GM18870 (cell line): ENCODE results near the gene NATD1.
"Not testable (repeated sequence)": the region's sequence is repeated elsewhere in the genome, so short reads cannot be mapped to it uniquely, and the experiment has no call there.

Experiments
- ATAC-seq: cut with Tn5 transposase; IDR thresholded peaks from one replicate; pipeline ENCODE4 v1.9.1; 2021; ENCODE audit warnings: moderate library complexity; ENCODE audit not compliant: unreplicated experiment

Gene NATD1

GRCh38 chr17:21194703-21195102 lies 58.5 kb downstream of the NATD1 start:
- ATAC-seq = no peak

DNA sequence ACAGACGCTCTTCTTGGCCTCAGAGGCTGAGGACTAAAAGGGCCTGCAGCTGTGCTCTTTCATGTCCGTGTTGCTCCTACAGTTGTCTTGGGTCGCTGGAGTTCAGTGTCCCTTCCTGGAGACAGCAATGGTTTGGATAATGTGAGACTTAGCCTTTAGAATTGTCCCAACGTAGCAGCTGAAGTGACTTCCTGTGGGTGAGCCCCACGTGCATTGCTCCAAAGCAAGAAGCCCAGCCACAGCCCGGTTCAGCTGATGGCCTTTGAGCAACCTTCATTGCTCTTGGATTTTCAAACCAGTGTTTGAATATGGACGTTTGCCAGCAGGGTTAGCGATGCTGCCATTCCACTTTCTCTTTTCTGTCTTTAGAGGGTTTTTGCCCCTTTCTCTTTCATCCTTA lies 59.0 kb downstream of the NATD1 start:
- no peak for ATAC-seq

- ATAC-seq = no peak
These were observed 60.2 kb downstream of the NATD1 start for GRCh38 chr17:21193031-21193430.

DNA sequence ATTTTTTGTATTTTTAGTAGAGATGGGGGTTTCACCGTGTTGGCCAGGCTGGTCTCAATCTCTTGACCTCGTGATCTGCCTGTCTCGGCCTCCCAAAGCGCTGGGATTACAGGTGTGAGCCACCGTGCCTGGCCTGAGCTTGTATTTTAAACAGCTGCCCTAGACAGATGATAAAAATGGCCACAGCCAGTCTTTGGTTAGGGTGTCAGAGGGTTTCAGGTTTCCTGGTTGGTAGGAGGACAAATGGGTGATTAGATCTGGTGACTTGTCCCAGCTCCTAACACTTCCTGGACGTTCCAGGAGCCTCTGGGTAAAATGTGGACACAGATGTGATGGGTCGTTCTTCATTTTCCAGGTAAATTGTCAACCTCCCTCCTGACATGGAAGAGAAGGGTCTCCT lies 60.8 kb downstream of the NATD1 start:
- ATAC-seq = not testable (repeated sequence)

- no peak for ATAC-seq
These were observed 61.5 kb downstream of the NATD1 start for GRCh38 chr17:21191698-21192097.

GRCh38 chr17:21190078-21190477 lies 63.1 kb downstream of the NATD1 start:
- ATAC-seq = no peak

DNA sequence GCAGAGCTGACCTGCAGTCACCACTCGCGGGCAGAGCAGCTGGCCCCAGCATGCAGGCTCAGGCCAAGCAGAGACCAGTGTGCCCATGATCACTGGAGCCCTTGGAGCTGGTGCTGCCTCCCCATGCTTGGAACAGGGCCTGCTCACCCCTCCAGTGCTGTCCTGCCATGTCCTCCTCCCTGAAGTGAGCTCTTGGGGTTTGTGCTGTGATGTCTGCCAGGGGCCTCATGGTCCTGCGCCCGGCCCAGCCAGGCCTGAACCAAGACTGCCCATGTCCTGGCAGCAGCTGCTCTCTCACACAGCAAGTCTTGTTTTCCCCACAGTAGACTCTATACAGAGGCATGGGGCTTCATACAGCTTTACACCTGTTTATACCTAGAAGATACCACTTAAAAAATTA lies 63.8 kb downstream of the NATD1 start:
- no peak for ATAC-seq
